Mesenchymal stem cell (in vitro differentiated cells and primary cell): ENCODE results near the gene RBMS3.

Source experiments
- DNase-seq: peaks from one replicate; pipeline ENCODE4 v3.0.0-alpha.2; 2013
- H2AFZ ChIP-seq: one replicate; pipeline ENCODE4 v1.6.1; 2013; ENCODE audit warnings: low read depth, mild to moderate bottlenecking, control low read depth, inconsistent platforms, low read length, moderate library complexity
- H2AK5ac ChIP-seq: 2 replicates; pipeline ENCODE4 v1.6.1; 2013; ENCODE audit warnings: low read length, moderate library complexity, mild to moderate bottlenecking, inconsistent platforms; ENCODE audit not compliant: severe bottlenecking
- H2BK120ac ChIP-seq: one replicate; pipeline ENCODE4 v1.6.1; 2013; ENCODE audit warnings: low read depth, mild to moderate bottlenecking, inconsistent platforms, low read length, moderate library complexity
- H2BK12ac ChIP-seq, 2 experiments: one replicate each; pipeline ENCODE4 v1.6.1; 2013; ENCODE audit warnings: inconsistent platforms in 2 of 2, low read length in 2 of 2, mild to moderate bottlenecking in 2 of 2, moderate library complexity in 2 of 2, control low read depth in 1 of 2
- H2BK15ac ChIP-seq: one replicate; pipeline ENCODE4 v1.6.1; 2013; ENCODE audit warnings: mild to moderate bottlenecking, low read depth, inconsistent platforms; ENCODE audit not compliant: poor library complexity, severe bottlenecking
- H2BK5ac ChIP-seq: 2 replicates; pipeline ENCODE4 v1.6.1; 2013; ENCODE audit warnings: low read depth, mild to moderate bottlenecking, low read length, control low read depth, inconsistent platforms; ENCODE audit not compliant: poor library complexity, severe bottlenecking
- H3K14ac ChIP-seq, 2 experiments: one replicate each; pipeline ENCODE4 v1.6.1; 2013; ENCODE audit warnings: inconsistent platforms in 2 of 2, low read length in 2 of 2, control low read depth in 1 of 2, mild to moderate bottlenecking in 1 of 2, moderate library complexity in 1 of 2
- H3K18ac ChIP-seq, 2 experiments: one replicate each; pipeline ENCODE4 v1.6.1; 2013; ENCODE audit warnings: inconsistent platforms in 2 of 2, low read length in 2 of 2, control low read depth in 1 of 2, low read depth in 1 of 2, mild to moderate bottlenecking in 1 of 2
- H3K23ac ChIP-seq, 2 experiments: one replicate each; pipeline ENCODE4 v1.6.1; 2013; ENCODE audit warnings: inconsistent platforms in 2 of 2, low read length in 2 of 2, mild to moderate bottlenecking in 2 of 2, moderate library complexity in 2 of 2, control low read depth in 1 of 2
- H3K27ac ChIP-seq: 2 replicates; pipeline ENCODE4 v1.5.1; 2013; ENCODE audit warnings: mild to moderate bottlenecking, moderate library complexity, low read length, control low read depth, inconsistent platforms; ENCODE audit not compliant: poor library complexity, severe bottlenecking
- H3K27me3 ChIP-seq, 2 experiments: 2 replicates each; pipeline versions ENCODE4 v1.6.1 to v1.7.0; 2013; ENCODE audit warnings: low read length in 2 of 2, mild to moderate bottlenecking in 2 of 2, moderate library complexity in 2 of 2, control low read depth in 1 of 2, inconsistent platforms in 1 of 2; ENCODE audit not compliant: control insufficient read depth in 1 of 2, insufficient read depth in 1 of 2
- H3K36me3 ChIP-seq, 2 experiments: 2 replicates each; pipeline versions ENCODE4 v1.6.1 to v1.7.0; 2013; ENCODE audit warnings: low read length in 2 of 2, control low read depth in 1 of 2, inconsistent platforms in 1 of 2, low read depth in 1 of 2, mild to moderate bottlenecking in 1 of 2; ENCODE audit not compliant: insufficient read depth in 2 of 2, control insufficient read depth in 1 of 2
- H3K4ac ChIP-seq, 2 experiments: one replicate each; pipeline ENCODE4 v1.6.1; 2013; ENCODE audit warnings: inconsistent platforms in 2 of 2, low read length in 2 of 2, mild to moderate bottlenecking in 2 of 2, moderate library complexity in 2 of 2, control low read depth in 1 of 2, low read depth in 1 of 2
- H3K4me1 ChIP-seq: 2 replicates; pipeline ENCODE4 v1.6.1; 2013; ENCODE audit warnings: low read depth, low read length, control low read depth; ENCODE audit not compliant: control insufficient read depth, insufficient read depth
- H3K4me2 ChIP-seq: 2 replicates; pipeline ENCODE4 v1.6.1; 2013; ENCODE audit warnings: low read length, mild to moderate bottlenecking, inconsistent platforms; ENCODE audit not compliant: poor library complexity, severe bottlenecking
- H3K4me3 ChIP-seq, 2 experiments: 2 replicates each; pipeline versions ENCODE4 v1.5.1 to v1.7.0; 2013; ENCODE audit warnings: low read length in 2 of 2, mild to moderate bottlenecking in 2 of 2, control low read depth in 1 of 2, low read depth in 1 of 2; ENCODE audit not compliant: insufficient read depth in 1 of 2
- H3K79me1 ChIP-seq: replicated peaks from 2 replicates; pipeline ENCODE4 v1.6.1; 2013; ENCODE audit warnings: mild to moderate bottlenecking, control low read depth, low read length, inconsistent platforms; ENCODE audit not compliant: poor library complexity, severe bottlenecking
- H3K9ac ChIP-seq: 2 replicates; pipeline ENCODE4 v1.7.0; 2013; ENCODE audit warnings: mild to moderate bottlenecking, low read length, moderate library complexity
- H3K9me3 ChIP-seq: 2 replicates; pipeline ENCODE4 v1.7.0; 2013; ENCODE audit warnings: mild to moderate bottlenecking, low read length; ENCODE audit not compliant: control insufficient read depth
- H4K8ac ChIP-seq: one replicate; pipeline ENCODE4 v1.6.1; 2013; ENCODE audit warnings: inconsistent platforms, mild to moderate bottlenecking, low read length, moderate library complexity
- H4K91ac ChIP-seq: one replicate; pipeline ENCODE4 v1.6.1; 2013; ENCODE audit warnings: mild to moderate bottlenecking, low read length, inconsistent platforms
- WGBS: methylation state at CpG from one replicate; pipeline ENCODE4 v1.1.7; 2013; ENCODE audit warnings: mixed read lengths; 5-methylcytosine and 5-hydroxymethylcytosine counted together

The RBMS3 gene

DNA sequence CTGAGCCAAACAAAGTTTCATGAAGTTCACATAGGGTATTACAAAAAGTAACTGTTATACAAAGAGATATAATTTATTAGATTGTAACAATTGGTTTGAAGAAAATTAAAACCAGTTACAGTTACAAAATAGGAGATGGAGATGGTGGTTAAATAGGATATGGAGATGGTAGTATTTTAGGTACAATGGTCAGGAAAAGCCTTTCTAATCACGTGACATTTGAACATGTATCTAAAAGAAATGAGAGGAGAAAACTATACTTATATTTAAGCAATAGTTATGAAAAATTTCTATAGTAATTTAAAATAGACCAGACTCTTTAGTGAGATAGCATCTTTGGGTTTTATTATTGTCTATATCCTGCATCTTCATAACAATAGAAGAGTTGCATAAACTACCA is 312.9 kb downstream of the RBMS3 start:
- no peak overlapping the region for H3K18ac ChIP-seq
- no peak overlapping the region for H2BK120ac ChIP-seq
- H3K9ac ChIP-seq = no peak overlapping the region
- no peaks in the 10 kb centered on the region for H3K4me1 ChIP-seq
- H3K79me1 ChIP-seq = peaks cover 8% of the 10 kb centered on the region
- no peaks in the 10 kb centered on the region for H3K36me3 ChIP-seq
- H3K4ac ChIP-seq = no peak overlapping the region
- H2BK12ac ChIP-seq = no peak overlapping the region
- H3K14ac ChIP-seq = no peak overlapping the region
- H3K4me2 ChIP-seq = no peak overlapping the region
- H3K9me3 ChIP-seq = no peaks in the 10 kb centered on the region
- no peak for DNase-seq
- no peak overlapping the region for H2AFZ ChIP-seq
- no peak overlapping the region for H4K91ac ChIP-seq
- H2AK5ac ChIP-seq = no peak overlapping the region
- no peak overlapping the region for H3K27ac ChIP-seq
- WGBS = no CpG with 5 or more reads among the region's 1 CpG
- no peak overlapping the region for H3K4me3 ChIP-seq
- no peak overlapping the region for H2BK15ac ChIP-seq
- no peaks in the 10 kb centered on the region for H3K27me3 ChIP-seq
- H2BK5ac ChIP-seq = no peak overlapping the region
- H3K23ac ChIP-seq = no peak overlapping the region
- no peak overlapping the region for H4K8ac ChIP-seq

DNA sequence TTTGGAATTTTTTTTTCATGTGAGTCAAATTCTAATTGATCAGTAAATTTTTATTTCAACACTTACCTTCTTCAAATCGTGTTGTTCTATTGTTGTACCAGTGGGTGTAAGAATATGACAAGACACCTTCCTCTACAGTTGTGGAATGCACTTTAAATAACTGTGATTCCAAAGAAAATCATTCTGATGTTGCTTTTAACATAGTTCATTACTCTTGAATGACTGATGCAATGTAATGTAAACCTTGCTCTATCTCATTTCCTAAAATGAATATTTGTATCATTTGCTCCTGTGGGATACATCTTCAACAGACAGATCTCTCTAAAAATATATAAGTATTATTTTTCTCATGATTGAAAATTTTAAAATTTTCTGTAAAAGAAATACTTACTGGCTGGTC is 313.4 kb downstream of the RBMS3 start:
- Histone ChIP-seq H4K91ac (no peak overlapping the region), H2BK12ac (no peak overlapping the region), H3K9ac (no peak overlapping the region), H3K4me2 (no peak overlapping the region), H3K4me1 (no peaks in the 10 kb centered on the region), H3K23ac (no peak overlapping the region), H3K9me3 (no peaks in the 10 kb centered on the region), H3K27me3 (no peaks in the 10 kb centered on the region), H2AK5ac (no peak overlapping the region), H3K79me1 (peaks cover 8% of the 10 kb centered on the region), H3K4ac (no peak overlapping the region), H2BK15ac (no peak overlapping the region), H2BK5ac (no peak overlapping the region), H3K18ac (no peak overlapping the region), H2AFZ (no peak overlapping the region), H4K8ac (no peak overlapping the region), H3K4me3 (no peak overlapping the region), H3K36me3 (no peaks in the 10 kb centered on the region), H3K27ac (no peak overlapping the region), H3K14ac (no peak overlapping the region), H2BK120ac (no peak overlapping the region)
- WGBS = no CpG with 5 or more reads among the region's 1 CpG
- DNase-seq = no peak

GRCh38 chr3:29597376-29598008 is 316.6 kb downstream of the RBMS3 start:
- H3K27ac ChIP-seq = no peak overlapping the region
- no CpG with 5 or more reads among the region's 3 CpGs for WGBS

GRCh38 chr3:29601861-29602585 is 321.2 kb downstream of the RBMS3 start:
- Histone ChIP-seq H3K4me2 (no peak overlapping the region), H3K27ac (no peak overlapping the region), H2AFZ (no peak overlapping the region), H2AK5ac (no peak overlapping the region), H3K4ac (no peak overlapping the region), H3K18ac (no peak overlapping the region), H3K36me3 (no peaks in the 10 kb centered on the region), H2BK5ac (no peak overlapping the region), H4K8ac (no peak overlapping the region), H3K14ac (no peak overlapping the region), H3K9me3 (no peaks in the 10 kb centered on the region), H4K91ac (no peak overlapping the region), H2BK120ac (no peak overlapping the region), H3K23ac (no peak overlapping the region), H3K4me1 (no peaks in the 10 kb centered on the region), H3K4me3 (no peak overlapping the region), H3K27me3 (no peaks in the 10 kb centered on the region), H3K79me1 (peaks cover 2% of the 10 kb centered on the region), H2BK12ac (no peak overlapping the region), H3K9ac (no peak overlapping the region), H2BK15ac (no peak overlapping the region)
- 79% methylated on average over 4 of the region's 4 CpGs for WGBS
- DNase-seq = no peak

More at GRCh38 chr3:29597376-29598008, 316.6 kb downstream of the RBMS3 start:
- no peak overlapping the region for H2BK5ac ChIP-seq
- no peak overlapping the region for H2BK15ac ChIP-seq
- H4K91ac ChIP-seq = no peak overlapping the region
- no peak overlapping the region for H2BK120ac ChIP-seq
- H3K4me1 ChIP-seq = no peaks in the 10 kb centered on the region
- no peak overlapping the region for H4K8ac ChIP-seq
- H3K9ac ChIP-seq = peak overlapping the region; percentile 28
- peak; percentile 40 for DNase-seq
- H2AK5ac ChIP-seq = no peak overlapping the region
- peak overlapping the region in 1 of 2 experiments; percentile 52 for H3K4me3 ChIP-seq
- H2AFZ ChIP-seq = no peak overlapping the region
- no peak overlapping the region for H3K23ac ChIP-seq
- no peak overlapping the region for H3K18ac ChIP-seq
- H3K27me3 ChIP-seq = no peaks in the 10 kb centered on the region
- no peak overlapping the region for H3K4ac ChIP-seq
- H2BK12ac ChIP-seq = no peak overlapping the region
- H3K9me3 ChIP-seq = no peaks in the 10 kb centered on the region
- no peaks in the 10 kb centered on the region for H3K36me3 ChIP-seq
- no peak overlapping the region for H3K4me2 ChIP-seq
- peaks cover 6% of the 10 kb centered on the region for H3K79me1 ChIP-seq
- no peak overlapping the region for H3K14ac ChIP-seq
